Neural progenitor cell (in vitro differentiated cells): Measurements from ENCODE around the gene CRELD2.

Experiments used
- CTCF ChIP-seq: fragments of 200-600 bp; sonication (generic); IDR thresholded peaks from 2 replicates; pipeline ENCODE4 v1.5.1; 2017; ENCODE audit warnings: antibody characterized with exemption, mild to moderate bottlenecking
- EZH2 ChIP-seq: fragments of 200-600 bp; sonication (generic); IDR thresholded peaks from 2 replicates; pipeline ENCODE4 v1.6.1; 2017; ENCODE audit warnings: antibody characterized with exemption, mild to moderate bottlenecking, moderate library complexity
- EZH2phosphoT487 ChIP-seq: fragments of 200-600 bp; sonication (generic); IDR thresholded peaks from 2 replicates; pipeline ENCODE4 v1.6.1; 2017; ENCODE audit warnings: antibody characterized with exemption

- no peak for TF ChIP-seq EZH2phosphoT487
- TF ChIP-seq CTCF: no peak
- TF ChIP-seq EZH2: no peak
Measured at GRCh38 chr22:49951986-49952896, 33.8 kb downstream of the CRELD2 start.
